ACHN (cell line): ENCODE results near the gene UGGT1.

ENCODE experiments used
- DNase-seq: peaks from one replicate; pipeline ENCODE4 v3.0.0-alpha.2; 2015
- in situ Hi-C: cut with HindIII; loops from 2 replicates; pipeline ENCODE4 v1.10.0; 2017; ENCODE audit warnings: low sequenced_read_pairs, low pct_ligation_motif_present, low pct_unique_long_range_greater_than_20kb

Gene UGGT1

GRCh38 chr2:128090945-128091725 is at the start of gene UGGT1:
Gene UGGT1 (plus strand): TSS chr2:128091200. CDS start chr2:128091358, 158 bp downstream.
- in situ Hi-C loops, result no loop called here
- peak; percentile 98 for DNase-seq

GRCh38 chr2:128041561-128041960 is 49.4 kb upstream of the UGGT1 start:
- in situ Hi-C loops, result no loop called here
- DNase-seq, result no peak

- in situ Hi-C loops, result no loop called here
- DNase-seq, result no peak
These were observed 48.0 kb upstream of the UGGT1 start for GRCh38 chr2:128043041-128043440.

- in situ Hi-C loops, result no loop called here
- DNase-seq, result no peak
These were observed 37.7 kb upstream of the UGGT1 start for GRCh38 chr2:128053331-128053730.

GRCh38 chr2:128054104-128054885 is 36.7 kb upstream of the UGGT1 start:
- in situ Hi-C loops, result no loop called here
- DNase-seq, result no peak

GRCh38 chr2:128057334-128057733 is 33.7 kb upstream of the UGGT1 start:
- no peak for DNase-seq
- in situ Hi-C loops, result no loop called here

GRCh38 chr2:128058114-128058513 is 32.9 kb upstream of the UGGT1 start:
- in situ Hi-C loops, result no loop called here
- no peak for DNase-seq

- DNase-seq, result no peak
- in situ Hi-C loops, result no loop called here
These were observed 28.4 kb upstream of the UGGT1 start for GRCh38 chr2:128062571-128062970.

- no peak for DNase-seq
- in situ Hi-C loops, result no loop called here
These were observed 26.6 kb upstream of the UGGT1 start for GRCh38 chr2:128064353-128064752.

- in situ Hi-C loops, result no loop called here
- no peak for DNase-seq
These were observed 21.2 kb upstream of the UGGT1 start for GRCh38 chr2:128069769-128070168.

GRCh38 chr2:128073278-128073677 is 17.7 kb upstream of the UGGT1 start:
- in situ Hi-C loops, result no loop called here
- no peak for DNase-seq

- in situ Hi-C loops, result no loop called here
- DNase-seq, result no peak
These were observed 14.4 kb upstream of the UGGT1 start for GRCh38 chr2:128076461-128077106.

- in situ Hi-C loops, result no loop called here
- no peak for DNase-seq
These were observed 6.2 kb upstream of the UGGT1 start for GRCh38 chr2:128084757-128085156.

GRCh38 chr2:128086244-128086643 is 4.8 kb upstream of the UGGT1 start:
- in situ Hi-C loops, result no loop called here

GRCh38 chr2:128090575-128090944 is 440 bp upstream of the UGGT1 start:
- peak; percentile 6 for DNase-seq
- in situ Hi-C loops, result no loop called here

More at GRCh38 chr2:128086244-128086643, 4.8 kb upstream of the UGGT1 start:
- DNase-seq, result no peak

GRCh38 chr2:128091726-128092080 is 703 bp downstream of the UGGT1 start:
- DNase-seq, result peak; percentile 41

GRCh38 chr2:128092656-128093055 is 1.7 kb downstream of the UGGT1 start:
- in situ Hi-C loops, result no loop called here
- DNase-seq, result no peak

More at GRCh38 chr2:128091726-128092080, 703 bp downstream of the UGGT1 start:
- in situ Hi-C loops, result no loop called here

- in situ Hi-C loops, result no loop called here
These were observed 2.8 kb downstream of the UGGT1 start for GRCh38 chr2:128093762-128094161.

GRCh38 chr2:128095201-128095600 is 4.2 kb downstream of the UGGT1 start:
- in situ Hi-C loops, result no loop called here
- no peak for DNase-seq

More at GRCh38 chr2:128093762-128094161, 2.8 kb downstream of the UGGT1 start:
- DNase-seq, result no peak
